Smooth muscle cell of the brain vasculature (primary cell): ENCODE results near the gene THRB.

Experiments used
- DNase-seq: peaks from one replicate; pipeline ENCODE4 v3.0.0-alpha.2; 2012; ENCODE audit warnings: low read depth, low spot score

Gene THRB

GRCh38 chr3:24311881-24312280 lies 182.8 kb downstream of the THRB start:
- no peak for DNase-seq

- no peak for DNase-seq
Observed at GRCh38 chr3:24310887-24311286, 183.8 kb downstream of the THRB start.

GRCh38 chr3:24306518-24306917 lies 188.1 kb downstream of the THRB start:
- DNase-seq, result no peak

GRCh38 chr3:24305795-24306467 lies 188.7 kb downstream of the THRB start:
- DNase-seq, result peak; percentile 41

- DNase-seq, result no peak
Observed at GRCh38 chr3:24303057-24303754, 191.4 kb downstream of the THRB start.

- DNase-seq, result no peak
Observed at GRCh38 chr3:24302396-24302795, 192.3 kb downstream of the THRB start.

GRCh38 chr3:24300949-24301348 lies 193.7 kb downstream of the THRB start:
- DNase-seq, result no peak

GRCh38 chr3:24299806-24300626 lies 194.6 kb downstream of the THRB start:
- no peak for DNase-seq

- no peak for DNase-seq
Observed at GRCh38 chr3:24299246-24299805, 195.3 kb downstream of the THRB start.

- DNase-seq, result no peak
Observed at GRCh38 chr3:24296441-24297205, 198.0 kb downstream of the THRB start.

- DNase-seq, result no peak
Observed at GRCh38 chr3:24294150-24294549, 200.5 kb downstream of the THRB start.

GRCh38 chr3:24291646-24292045 lies 203.0 kb downstream of the THRB start:
- no peak for DNase-seq

GRCh38 chr3:24290596-24290995 lies 204.1 kb downstream of the THRB start:
- DNase-seq, result no peak

- no peak for DNase-seq
Observed at GRCh38 chr3:24288496-24289236, 206.0 kb downstream of the THRB start.

- no peak for DNase-seq
Observed at GRCh38 chr3:24287755-24288450, 206.7 kb downstream of the THRB start.

GRCh38 chr3:24286405-24286804 lies 208.2 kb downstream of the THRB start:
- DNase-seq, result no peak

GRCh38 chr3:24278543-24278942 lies 216.1 kb downstream of the THRB start:
- no peak for DNase-seq

- no peak for DNase-seq
Observed at GRCh38 chr3:24273491-24273890, 221.2 kb downstream of the THRB start.

GRCh38 chr3:24272875-24273274 lies 221.8 kb downstream of the THRB start:
- no peak for DNase-seq

GRCh38 chr3:24272408-24272807 lies 222.2 kb downstream of the THRB start:
- DNase-seq, result no peak
